Activated T-cell treated with anti-CD3 and anti-CD28 coated beads, Interleukin-2, amount 50 U/mL, for 48 hours (primary cell): ENCODE measurements around the gene NAA38.
"Not testable (repeated sequence)": the region's sequence is repeated elsewhere in the genome, so short reads cannot be mapped to it uniquely, and the experiment has no call there.

Experiments used
- DNase-seq, 2 experiments: peaks; one replicate each; pipeline ENCODE4 v3.0.0-alpha.2; 2020

The NAA38 gene

GRCh38 chr17:7818746-7819645 lies 38.4 kb downstream of the NAA38 start:
- no peak for DNase-seq

DNA sequence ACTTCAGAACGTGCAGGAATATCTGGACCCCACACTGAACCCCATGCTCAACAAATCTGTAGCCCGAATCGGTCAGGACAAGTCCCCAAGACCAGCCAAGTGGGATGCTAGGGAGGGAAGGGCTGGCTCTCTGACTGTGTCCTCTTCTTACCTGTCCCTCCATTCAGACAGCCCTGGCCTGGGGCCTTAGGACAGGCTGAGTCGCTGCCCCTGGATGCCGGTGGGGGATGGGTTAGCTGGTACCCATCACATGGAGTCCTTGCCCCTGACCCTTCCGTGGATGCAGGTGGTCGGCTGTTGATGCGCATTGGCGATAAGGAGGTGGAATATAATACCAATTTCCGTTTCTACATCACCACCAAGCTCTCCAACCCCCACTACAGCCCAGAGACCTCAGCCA lies 39.3 kb downstream of the NAA38 start:
- no peak for DNase-seq

DNA sequence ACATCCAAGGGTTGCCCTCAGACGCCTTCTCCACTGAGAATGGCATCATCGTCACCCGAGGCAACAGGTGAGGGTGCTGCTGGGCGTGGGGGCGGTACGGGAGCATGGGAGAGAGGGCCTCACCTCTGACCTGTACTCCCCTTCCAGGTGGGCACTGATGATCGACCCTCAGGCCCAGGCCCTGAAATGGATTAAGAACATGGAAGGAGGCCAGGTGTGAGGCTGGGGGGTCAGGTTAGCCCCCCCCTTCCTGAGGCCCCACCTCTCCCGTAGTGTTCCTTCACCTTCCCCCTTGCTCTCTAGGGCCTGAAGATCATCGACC lies 39.8 kb downstream of the NAA38 start:
- DNase-seq = no peak

DNA sequence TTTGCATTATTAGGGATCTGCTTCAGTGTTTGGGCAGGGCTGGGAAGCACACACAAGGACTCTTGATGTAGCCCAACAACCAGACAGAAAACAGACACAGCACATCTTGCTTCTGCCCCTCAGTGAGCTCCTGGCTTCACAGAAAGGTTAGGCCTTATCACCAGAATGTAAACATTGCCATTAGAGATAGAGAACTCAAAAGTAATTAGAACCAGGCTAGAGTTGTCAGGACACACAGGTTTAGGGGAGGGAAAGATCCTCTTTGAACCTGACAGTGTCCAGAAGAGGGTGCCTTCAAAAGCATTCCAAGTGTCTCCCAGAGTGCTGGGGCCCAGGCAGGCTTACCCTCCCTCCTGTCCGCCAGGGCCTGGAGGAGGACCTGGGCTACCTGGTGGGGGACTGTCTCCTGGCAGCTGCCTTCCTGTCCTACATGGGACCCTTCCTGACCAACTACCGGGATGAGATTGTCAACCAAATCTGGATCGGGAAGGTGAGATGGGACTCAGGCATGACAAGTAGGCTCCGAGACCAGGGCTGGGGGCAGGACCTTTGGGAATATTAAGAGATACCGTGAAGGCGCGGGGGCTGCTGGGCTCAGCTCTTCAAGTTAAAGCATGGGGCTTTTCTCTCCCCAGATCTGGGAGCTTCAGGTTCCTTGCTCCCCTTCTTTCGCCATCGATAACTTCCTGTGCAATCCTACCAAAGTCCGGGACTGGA lies 40.3 kb downstream of the NAA38 start:
- no peak for DNase-seq

DNA sequence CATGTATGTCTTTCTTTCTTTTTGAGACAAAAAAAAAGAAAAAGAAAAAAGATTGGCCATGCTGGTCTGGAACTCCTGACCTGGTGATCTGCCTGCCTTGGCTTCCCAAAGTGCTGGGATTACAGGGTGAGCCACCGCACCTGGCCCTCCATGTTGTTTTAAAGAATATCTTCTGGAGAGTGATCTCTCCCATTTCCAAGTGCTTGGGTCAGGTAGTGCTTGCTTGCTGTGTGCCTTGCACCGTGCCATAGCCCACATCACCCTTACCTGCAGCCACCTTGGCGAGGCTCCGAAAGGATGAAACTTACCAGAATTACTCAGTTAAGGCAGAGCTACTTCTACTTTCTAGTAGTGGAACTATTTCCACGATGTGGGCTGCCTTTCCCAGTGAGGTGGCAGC lies 42.4 kb downstream of the NAA38 start:
- DNase-seq = no peak

GRCh38 chr17:7811251-7811650 lies 46.1 kb downstream of the NAA38 start:
- no peak for DNase-seq

DNA sequence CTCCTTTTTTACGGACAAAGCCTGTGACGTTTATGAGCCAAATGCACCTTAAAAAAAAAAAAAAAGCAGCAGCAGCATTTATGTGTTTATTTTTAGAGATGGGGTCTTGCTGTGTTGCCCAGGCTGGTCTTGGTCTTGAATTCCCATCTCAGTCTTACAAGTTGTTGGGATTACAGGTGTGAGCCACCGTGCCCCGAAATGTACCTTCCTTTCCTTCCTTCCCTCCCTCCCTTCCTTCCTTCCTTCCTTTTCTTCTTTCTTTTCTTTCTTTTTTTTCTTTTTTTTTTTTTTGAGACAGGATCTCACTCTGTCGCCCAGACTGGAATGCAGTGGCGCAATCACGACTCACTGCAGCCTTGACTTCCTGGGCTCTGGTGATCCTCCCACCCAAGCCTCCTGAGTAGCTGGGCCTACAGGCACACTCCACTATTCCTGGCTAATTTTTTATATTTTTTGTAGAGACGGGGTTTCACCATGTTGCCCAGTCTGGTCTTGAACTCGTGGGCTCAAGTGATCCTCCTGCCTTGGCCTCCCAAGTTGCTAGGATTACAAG lies 47.5 kb downstream of the NAA38 start:
- not testable (repeated sequence) for DNase-seq

DNA sequence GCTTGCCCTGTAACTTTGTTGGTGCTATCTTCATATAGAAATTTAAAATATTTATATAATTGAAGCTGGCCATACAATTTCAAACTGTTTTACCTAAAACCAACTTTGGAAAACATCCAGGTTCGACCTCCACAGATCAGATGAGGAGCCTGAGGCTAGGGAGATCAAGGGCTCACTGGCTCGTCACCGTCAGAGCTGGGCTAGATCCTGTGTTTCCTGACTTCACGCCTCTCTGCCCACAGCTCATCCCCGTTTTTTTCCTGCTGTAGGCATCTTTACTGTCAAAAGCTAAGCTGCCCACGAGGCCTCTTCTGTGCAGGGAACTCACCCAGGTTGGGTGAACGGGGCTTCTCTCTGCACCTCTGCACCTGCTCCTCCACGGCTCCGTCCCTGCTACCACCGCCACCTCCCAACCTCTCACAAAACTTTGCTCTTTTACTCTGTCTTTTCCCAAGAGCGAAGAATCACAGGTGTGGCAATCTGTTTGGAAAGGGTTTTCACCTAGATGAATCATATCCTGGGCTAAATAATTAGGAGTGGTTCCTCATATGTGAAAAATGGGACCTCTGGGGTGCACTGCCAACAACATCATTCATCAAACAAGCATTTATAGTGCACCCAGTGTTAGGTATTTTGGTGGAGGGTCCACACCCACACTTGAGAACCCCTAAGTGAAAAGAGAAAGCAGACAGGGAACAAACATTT lies 48.1 kb downstream of the NAA38 start:
- no peak for DNase-seq

- DNase-seq = no peak
These were observed 50.2 kb downstream of the NAA38 start for GRCh38 chr17:7807206-7807605.
